Lower lobe of right lung (tissue), 2 donors: Measurements from ENCODE around the gene DOK3. TPM values are rescaled to one million over a fixed set of nuclear protein-coding genes. Genes with fewer than 3 reads are reported as not detected.
A peak's percentile ranks its signal among the peaks of the same experiment; 100 is the strongest.

Experiments used
- ATAC-seq, 2 donors: fragments of 200-7000 bp; cut with Tn5 transposase; one replicate each; pipeline ENCODE4 v1.9.1; 2020 to 2022; ENCODE audit warnings: mild to moderate bottlenecking in 2 of 2, moderate library complexity in 2 of 2
- DNase-seq: peaks from one replicate; pipeline ENCODE4 v3.0.0-alpha.2; 2020
- H3K27ac ChIP-seq: fragments of 200-600 bp; one replicate; pipeline ENCODE4 v1.8.0; 2022
- H3K27me3 ChIP-seq: fragments of 200-600 bp; one replicate; pipeline ENCODE4 v1.8.0; 2022; ENCODE audit warnings: low read depth
- H3K36me3 ChIP-seq: fragments of 200-600 bp; one replicate; pipeline ENCODE4 v1.8.0; 2022; ENCODE audit warnings: mild to moderate bottlenecking
- H3K4me1 ChIP-seq: fragments of 200-600 bp; one replicate; pipeline ENCODE4 v1.8.0; 2022
- H3K4me3 ChIP-seq: fragments of 200-600 bp; one replicate; pipeline ENCODE4 v1.8.0; 2022; ENCODE audit warnings: mild to moderate bottlenecking
- H3K9me3 ChIP-seq: fragments of 200-600 bp; one replicate; pipeline ENCODE4 v1.8.0; 2022
- CTCF ChIP-seq: fragments of 200-600 bp; IDR thresholded peaks from one replicate; pipeline ENCODE4 v1.8.0; 2022; ENCODE audit warnings: antibody characterized with exemption, mild to moderate bottlenecking
- intact Hi-C: fragments of 100-400 bp; cut with DNase I; formaldehyde crosslinking; loops from one replicate; pipeline ENCODE4 v1.11.0; 2022
- total RNA-seq: library from RNA; stranded (reverse); fragmentation: NEBNext Ultra II Directional; extraction: Animal tissue kit (Norgen Biotek cat#: 25700); gene quantifications from one replicate; pipeline ENCODE4 v1.2.1, GENCODE V29; 2021
- donor health status: DM: no; HTN: yes; CAD: no; lungs with severe emphysema.

DOK3 gene
- total RNA-seq, 1 donor from 2014 or later, result 76.5 TPM

GRCh38 chr5:177497292-177498012, 12.2 kb downstream of the DOK3 start, which contains the start of gene PDLIM7:
Gene PDLIM7, minus strand, starts transcription at chr5:177497604. Its CDS starts 1,092 bp downstream, at chr5:177496512.
- no peak for TF ChIP-seq CTCF

GRCh38 chr5:177496727-177497291, 12.8 kb downstream of the DOK3 start:
- peaks cover 59% of the 10 kb centered on the region for H3K4me1 ChIP-seq
- peak overlapping the region; percentile 87 for H3K27ac ChIP-seq
- no peaks in the 10 kb centered on the region for H3K27me3 ChIP-seq
- DNase-seq, result no peak
- ATAC-seq, result peak; percentile 32 to 44
- no peak for TF ChIP-seq CTCF
- intact Hi-C loops, result no loop called here
- H3K36me3 ChIP-seq, result peaks cover 6% of the 10 kb centered on the region
- peak overlapping the region; percentile 71 for H3K4me3 ChIP-seq
- H3K9me3 ChIP-seq, result no peaks in the 10 kb centered on the region

More at GRCh38 chr5:177497292-177498012, 12.2 kb downstream of the DOK3 start, which contains the start of gene PDLIM7:
- H3K4me1 ChIP-seq, result peaks cover 60% of the 10 kb centered on the region
- ATAC-seq, result peak; percentile 94 to 95
- peak within 1 kb of the TSS; percentile 71 for H3K4me3 ChIP-seq
- no peaks in the 10 kb centered on the region for H3K36me3 ChIP-seq
- H3K9me3 ChIP-seq, result no peaks in the 10 kb centered on the region
- peak within 1 kb of the TSS; percentile 87 for H3K27ac ChIP-seq
- intact Hi-C loops, result no loop called here
- no peaks in the 10 kb centered on the region for H3K27me3 ChIP-seq
- DNase-seq, result peak; percentile 96

GRCh38 chr5:177496070-177496726, 13.4 kb downstream of the DOK3 start:
- DNase-seq (no peak), ATAC-seq (no peak)
- no peaks in the 10 kb centered on the region for H3K27me3 ChIP-seq
- intact Hi-C loops, result no loop called here
- peaks cover 54% of the 10 kb centered on the region for H3K4me1 ChIP-seq
- no peak for TF ChIP-seq CTCF
- H3K4me3 ChIP-seq, result peak overlapping the region; percentile 71
- H3K36me3 ChIP-seq, result peaks cover 12% of the 10 kb centered on the region
- H3K9me3 ChIP-seq, result no peaks in the 10 kb centered on the region
- peak overlapping the region; percentile 87 for H3K27ac ChIP-seq

- no peak for ATAC-seq
- intact Hi-C loops, result no loop called here
- H3K36me3 ChIP-seq, result peaks cover 18% of the 10 kb centered on the region
- TF ChIP-seq CTCF, result no peak
- H3K27ac ChIP-seq, result peak overlapping the region; percentile 87
- H3K27me3 ChIP-seq, result no peaks in the 10 kb centered on the region
- H3K9me3 ChIP-seq, result no peaks in the 10 kb centered on the region
- DNase-seq, result no peak
- peak overlapping the region; percentile 71 for H3K4me3 ChIP-seq
- H3K4me1 ChIP-seq, result peaks cover 48% of the 10 kb centered on the region
Measured at GRCh38 chr5:177495243-177496060, 14.2 kb downstream of the DOK3 start.
